ENCODE measurements around the gene NRP2.

Gene NRP2

GRCh38 chr2:205761421-205761820, 79.1 kb downstream of the NRP2 start:
- peaks cover 15% of the 10 kb centered on the region; the same call in 1 of the 2 replicates for H3K4me1 ChIP-seq (ENCODE audit: insufficient read depth, low read length)
- no peak overlapping the region for H3K9ac ChIP-seq (ENCODE audit: low read depth, low read length)
- H3K36me3 ChIP-seq (ENCODE audit: insufficient read depth, low read depth, low read length) = peaks cover 10% of the 10 kb centered on the region; the same call in 1 of the 2 replicates
- H3K9me3 ChIP-seq (ENCODE audit: insufficient read depth, low read depth, low read length) = no peaks in the 10 kb centered on the region
- H3K27me3 ChIP-seq (ENCODE audit: insufficient read depth, low read length) = peaks cover 15% of the 10 kb centered on the region; the same call in 1 of the 2 replicates
- H3K27ac ChIP-seq (ENCODE audit: low read length) = no peak overlapping the region
- no peak overlapping the region for H3K4me3 ChIP-seq (ENCODE audit: low read length)

DNA sequence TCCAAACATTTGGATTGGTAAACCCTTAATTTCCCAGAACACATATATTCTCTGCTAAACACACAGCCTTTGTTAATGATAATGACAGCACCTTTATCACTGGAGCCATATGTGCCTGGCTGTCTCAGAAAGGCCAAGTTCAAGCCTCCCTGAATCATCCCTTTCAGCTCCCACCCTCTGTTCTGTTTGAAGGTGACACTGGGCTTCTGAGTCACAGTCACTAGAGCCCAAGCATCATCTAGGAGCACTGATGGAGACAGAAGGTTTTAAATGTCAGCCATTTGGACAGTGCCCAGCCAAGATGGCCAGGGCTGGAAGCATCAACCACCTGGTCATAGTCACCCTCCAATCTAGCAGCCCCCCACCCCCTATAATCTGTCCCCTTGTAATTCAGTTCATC, 80.6 kb downstream of the NRP2 start:
- H3K27ac ChIP-seq (ENCODE audit: low read length) = no peak overlapping the region
- no peak overlapping the region for H3K4me3 ChIP-seq (ENCODE audit: low read length)
- H3K27me3 ChIP-seq (ENCODE audit: insufficient read depth, low read length) = peaks cover 15% of the 10 kb centered on the region; the same call in 1 of the 2 replicates
- H3K36me3 ChIP-seq (ENCODE audit: insufficient read depth, low read depth, low read length) = peaks cover 17% of the 10 kb centered on the region; the same call in 1 of the 2 replicates
- peaks cover 15% of the 10 kb centered on the region; the same call in 1 of the 2 replicates for H3K4me1 ChIP-seq (ENCODE audit: insufficient read depth, low read length)
- H3K9me3 ChIP-seq (ENCODE audit: insufficient read depth, low read depth, low read length) = no peaks in the 10 kb centered on the region
- no peak overlapping the region for H3K9ac ChIP-seq (ENCODE audit: low read depth, low read length)

GRCh38 chr2:205763708-205764211, 81.5 kb downstream of the NRP2 start:
- Histone ChIP-seq H3K4me1 (ENCODE audit: insufficient read depth, low read length) (peaks cover 15% of the 10 kb centered on the region; the same call in 1 of the 2 replicates), H3K27me3 (ENCODE audit: insufficient read depth, low read length) (peaks cover 15% of the 10 kb centered on the region; the same call in 1 of the 2 replicates), H3K9ac (ENCODE audit: low read depth, low read length) (peak overlapping the region; percentile 69; the same call in 1 of the 2 replicates), H3K9me3 (ENCODE audit: insufficient read depth, low read depth, low read length) (no peaks in the 10 kb centered on the region), H3K27ac (ENCODE audit: low read length) (peak overlapping the region; percentile 74), H3K4me3 (ENCODE audit: low read length) (peak overlapping the region; percentile 62), H3K36me3 (ENCODE audit: insufficient read depth, low read depth, low read length) (peaks cover 21% of the 10 kb centered on the region; the same call in 1 of the 2 replicates)

DNA sequence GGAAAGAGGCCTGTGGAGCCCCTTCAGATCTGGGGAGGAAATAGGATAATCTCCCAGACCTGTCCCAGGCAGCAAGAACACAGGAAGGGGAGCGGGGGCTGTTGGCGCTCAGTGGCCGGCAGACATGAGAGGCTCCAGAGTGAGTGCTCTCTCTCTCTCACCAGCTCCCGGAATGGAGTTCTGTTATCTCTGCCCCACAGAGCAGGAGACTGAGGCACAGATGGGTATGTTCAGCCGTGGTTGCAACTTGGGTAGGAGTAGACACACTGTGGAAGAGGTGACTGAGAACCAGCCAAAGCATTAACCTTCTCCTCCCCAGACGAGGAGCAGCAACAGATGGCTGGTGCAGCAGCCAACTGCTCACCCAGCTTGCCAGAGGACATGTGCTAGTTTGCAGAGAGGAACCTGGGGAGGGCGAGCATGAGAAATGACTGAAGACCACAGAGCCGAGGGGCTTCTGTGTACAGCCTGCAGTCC, 82.0 kb downstream of the NRP2 start:
- peak overlapping the region; percentile 74 for H3K27ac ChIP-seq (ENCODE audit: low read length)
- H3K4me1 ChIP-seq (ENCODE audit: insufficient read depth, low read length) = peaks cover 15% of the 10 kb centered on the region; the same call in 1 of the 2 replicates
- H3K4me3 ChIP-seq (ENCODE audit: low read length) = peak overlapping the region; percentile 62
- H3K9ac ChIP-seq (ENCODE audit: low read depth, low read length) = peak overlapping the region; percentile 69; the same call in 1 of the 2 replicates
- H3K36me3 ChIP-seq (ENCODE audit: insufficient read depth, low read depth, low read length) = peaks cover 26% of the 10 kb centered on the region; the same call in 1 of the 2 replicates
- peaks cover 15% of the 10 kb centered on the region; the same call in 1 of the 2 replicates for H3K27me3 ChIP-seq (ENCODE audit: insufficient read depth, low read length)
- no peaks in the 10 kb centered on the region for H3K9me3 ChIP-seq (ENCODE audit: insufficient read depth, low read depth, low read length)

- Histone ChIP-seq H3K27me3 (ENCODE audit: insufficient read depth, low read length) (peaks cover 15% of the 10 kb centered on the region; the same call in 1 of the 2 replicates), H3K36me3 (ENCODE audit: insufficient read depth, low read depth, low read length) (peaks cover 27% of the 10 kb centered on the region; the same call in 1 of the 2 replicates), H3K27ac (ENCODE audit: low read length) (no peak overlapping the region), H3K4me3 (ENCODE audit: low read length) (no peak overlapping the region), H3K4me1 (ENCODE audit: insufficient read depth, low read length) (peaks cover 15% of the 10 kb centered on the region), H3K9me3 (ENCODE audit: insufficient read depth, low read depth, low read length) (no peaks in the 10 kb centered on the region), H3K9ac (ENCODE audit: low read depth, low read length) (no peak overlapping the region; the same call in 1 of the 2 replicates)
Observed at GRCh38 chr2:205765151-205765550, 82.8 kb downstream of the NRP2 start.

- Histone ChIP-seq H3K27me3 (ENCODE audit: insufficient read depth, low read length) (peaks cover 12% of the 10 kb centered on the region; the same call in 1 of the 2 replicates), H3K36me3 (ENCODE audit: insufficient read depth, low read depth, low read length) (peaks cover 27% of the 10 kb centered on the region; the same call in 1 of the 2 replicates), H3K9ac (ENCODE audit: low read depth, low read length) (no peak overlapping the region), H3K9me3 (ENCODE audit: insufficient read depth, low read depth, low read length) (no peaks in the 10 kb centered on the region), H3K4me3 (ENCODE audit: low read length) (no peak overlapping the region), H3K27ac (ENCODE audit: low read length) (no peak overlapping the region), H3K4me1 (ENCODE audit: insufficient read depth, low read length) (peaks cover 15% of the 10 kb centered on the region)
Observed at GRCh38 chr2:205766779-205767359, 84.6 kb downstream of the NRP2 start.

DNA sequence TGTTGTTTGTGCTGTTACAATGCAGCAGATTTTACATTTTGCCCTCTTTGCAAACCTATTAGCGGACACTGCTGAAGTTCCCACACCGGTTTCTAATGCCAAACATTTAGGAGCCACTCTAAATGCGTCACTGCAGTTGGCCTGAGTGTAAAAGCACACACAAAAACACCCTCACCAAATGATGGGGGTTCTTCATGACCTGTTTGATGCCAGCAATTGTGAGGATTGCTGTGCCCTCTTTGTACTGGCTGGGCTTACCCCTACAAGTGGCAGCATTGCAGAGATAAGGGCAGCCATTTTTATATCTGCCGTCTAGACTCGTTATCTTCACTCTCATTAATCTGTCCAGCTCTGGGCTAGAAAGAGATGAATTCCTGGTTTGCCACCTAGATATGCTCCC, 85.3 kb downstream of the NRP2 start:
- H3K27ac ChIP-seq (ENCODE audit: low read length) = no peak overlapping the region

DNA sequence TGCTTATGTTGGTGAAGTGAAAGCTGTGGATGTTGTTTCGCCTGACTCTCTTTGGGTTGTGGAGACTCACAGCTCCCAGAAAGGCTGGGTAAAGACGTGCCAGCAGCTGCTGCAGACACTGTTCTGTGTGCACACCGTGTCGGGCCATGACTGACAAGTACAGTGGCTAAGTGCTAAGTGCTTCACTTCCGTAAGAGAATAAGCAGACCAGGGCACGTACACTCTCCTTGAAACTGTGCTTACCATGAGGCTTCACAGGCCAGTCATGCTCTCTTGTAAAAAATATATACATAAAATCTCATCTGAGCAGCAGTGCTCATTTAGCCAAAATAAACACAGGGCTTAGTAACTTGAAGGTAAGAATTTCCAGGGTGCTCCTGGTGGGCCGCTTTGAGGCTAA, 86.0 kb downstream of the NRP2 start:
- Histone ChIP-seq H3K9me3 (ENCODE audit: insufficient read depth, low read depth, low read length) (no peaks in the 10 kb centered on the region), H3K27ac (ENCODE audit: low read length) (no peak overlapping the region), H3K27me3 (ENCODE audit: insufficient read depth, low read length) (no peaks in the 10 kb centered on the region; the same call in 1 of the 2 replicates), H3K9ac (ENCODE audit: low read depth, low read length) (no peak overlapping the region), H3K4me3 (ENCODE audit: low read length) (no peak overlapping the region), H3K36me3 (ENCODE audit: insufficient read depth, low read depth, low read length) (peaks cover 27% of the 10 kb centered on the region; the same call in 1 of the 2 replicates), H3K4me1 (ENCODE audit: insufficient read depth, low read length) (peaks cover 14% of the 10 kb centered on the region)

More for the DNA sequence above, 85.3 kb downstream of the NRP2 start:
- no peaks in the 10 kb centered on the region for H3K9me3 ChIP-seq (ENCODE audit: insufficient read depth, low read depth, low read length)
- no peak overlapping the region for H3K4me3 ChIP-seq (ENCODE audit: low read length)
- H3K9ac ChIP-seq (ENCODE audit: low read depth, low read length) = no peak overlapping the region
- peaks cover 27% of the 10 kb centered on the region; the same call in 1 of the 2 replicates for H3K36me3 ChIP-seq (ENCODE audit: insufficient read depth, low read depth, low read length)
- H3K4me1 ChIP-seq (ENCODE audit: insufficient read depth, low read length) = peaks cover 15% of the 10 kb centered on the region
- H3K27me3 ChIP-seq (ENCODE audit: insufficient read depth, low read length) = peaks cover 4% of the 10 kb centered on the region; the same call in 1 of the 2 replicates

DNA sequence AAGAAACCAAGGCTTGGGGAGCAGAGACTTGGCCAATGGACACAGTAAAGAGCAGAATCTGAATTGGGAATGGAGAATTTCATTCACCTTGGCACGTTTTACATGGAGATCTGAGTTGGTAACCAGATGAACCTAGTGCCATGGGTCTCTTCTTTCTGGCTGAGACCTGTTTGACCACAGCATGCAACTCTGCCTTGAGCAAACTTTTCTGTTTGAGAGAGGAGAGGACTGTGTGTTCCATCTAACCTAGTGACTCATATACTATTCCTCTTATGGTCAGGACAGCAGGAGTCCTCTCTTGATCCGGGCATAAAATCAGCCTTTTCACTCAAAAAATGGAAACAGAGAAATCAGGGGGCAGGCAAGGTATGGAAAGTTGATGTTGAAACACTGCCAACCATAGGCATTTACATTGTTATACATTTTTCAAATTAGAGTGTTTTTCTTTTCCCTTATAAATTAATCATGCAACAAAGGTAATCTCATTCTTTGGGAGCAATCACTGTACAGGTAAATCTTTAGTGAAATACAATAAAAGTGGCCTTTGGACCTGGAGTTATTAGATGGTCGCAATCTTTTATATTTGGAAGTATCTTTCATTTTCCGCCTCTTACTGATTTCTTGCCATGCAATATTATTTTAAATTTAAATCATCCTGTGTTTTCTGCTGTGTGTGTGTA, 86.7 kb downstream of the NRP2 start:
- H3K4me3 ChIP-seq (ENCODE audit: low read length) = no peak overlapping the region
- H3K27me3 ChIP-seq (ENCODE audit: insufficient read depth, low read length) = no peaks in the 10 kb centered on the region
- no peak overlapping the region for H3K9ac ChIP-seq (ENCODE audit: low read depth, low read length)
- peaks cover 27% of the 10 kb centered on the region; the same call in 1 of the 2 replicates for H3K36me3 ChIP-seq (ENCODE audit: insufficient read depth, low read depth, low read length)
- peaks cover 12% of the 10 kb centered on the region for H3K4me1 ChIP-seq (ENCODE audit: insufficient read depth, low read length)
- H3K9me3 ChIP-seq (ENCODE audit: insufficient read depth, low read depth, low read length) = no peaks in the 10 kb centered on the region
- H3K27ac ChIP-seq (ENCODE audit: low read length) = no peak overlapping the region

- H3K36me3 ChIP-seq (ENCODE audit: insufficient read depth, low read depth, low read length) = peaks cover 27% of the 10 kb centered on the region; the same call in 1 of the 2 replicates
- H3K9ac ChIP-seq (ENCODE audit: low read depth, low read length) = no peak overlapping the region
- H3K4me3 ChIP-seq (ENCODE audit: low read length) = no peak overlapping the region
- peaks cover 8% of the 10 kb centered on the region for H3K4me1 ChIP-seq (ENCODE audit: insufficient read depth, low read length)
- no peaks in the 10 kb centered on the region for H3K27me3 ChIP-seq (ENCODE audit: insufficient read depth, low read length)
- H3K9me3 ChIP-seq (ENCODE audit: insufficient read depth, low read depth, low read length) = no peaks in the 10 kb centered on the region
- H3K27ac ChIP-seq (ENCODE audit: low read length) = no peak overlapping the region
Observed at GRCh38 chr2:205769495-205769850, 87.2 kb downstream of the NRP2 start.

DNA sequence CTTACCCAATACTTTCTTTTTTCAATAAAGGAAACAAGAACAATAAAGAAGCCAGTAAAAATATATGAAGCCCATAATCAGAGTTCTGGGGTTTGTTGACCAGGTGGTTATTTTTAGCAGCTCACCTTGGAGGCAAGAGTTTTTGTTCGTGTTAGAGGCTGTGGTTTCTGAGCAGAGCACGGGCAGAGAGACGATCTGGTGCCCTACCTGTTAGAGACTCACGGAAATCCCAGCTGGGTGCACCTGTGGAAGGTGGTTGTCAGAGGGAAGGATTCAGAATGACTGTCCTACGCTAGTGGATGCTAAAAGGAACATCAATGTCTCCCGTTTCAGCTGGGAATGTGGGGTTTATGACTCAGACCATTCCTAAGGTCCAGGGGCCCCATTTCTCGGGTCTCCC, 87.6 kb downstream of the NRP2 start:
- no peaks in the 10 kb centered on the region for H3K9me3 ChIP-seq (ENCODE audit: insufficient read depth, low read depth, low read length)
- H3K36me3 ChIP-seq (ENCODE audit: insufficient read depth, low read depth, low read length) = peaks cover 27% of the 10 kb centered on the region; the same call in 1 of the 2 replicates
- no peak overlapping the region for H3K27ac ChIP-seq (ENCODE audit: low read length)
- H3K4me1 ChIP-seq (ENCODE audit: insufficient read depth, low read length) = peaks cover 4% of the 10 kb centered on the region
- H3K4me3 ChIP-seq (ENCODE audit: low read length) = no peak overlapping the region
- no peaks in the 10 kb centered on the region for H3K27me3 ChIP-seq (ENCODE audit: insufficient read depth, low read length)
- no peak overlapping the region for H3K9ac ChIP-seq (ENCODE audit: low read depth, low read length)

All from iPS-20b (cell line).